Subcutaneous abdominal adipose tissue (tissue), 5 donors: Measurements from ENCODE around the gene BOLA2B.

Experiments
- H3K27ac ChIP-seq: one replicate; pipeline ENCODE4 v1.7.0; 2013; ENCODE audit warnings: low read depth, mild to moderate bottlenecking, inconsistent platforms, low read length, moderate library complexity
- H3K27me3 ChIP-seq, 5 donors: one replicate each; pipeline ENCODE4 v1.7.0; 2013; ENCODE audit warnings: low read length in 5 of 5, inconsistent platforms in 1 of 5; ENCODE audit not compliant: control insufficient read depth in 5 of 5, insufficient read depth in 4 of 5
- H3K36me3 ChIP-seq, 5 donors: one replicate each; pipeline ENCODE4 v1.7.0; 2013; ENCODE audit warnings: low read length in 5 of 5; ENCODE audit not compliant: control insufficient read depth in 5 of 5, insufficient read depth in 5 of 5
- H3K4me1 ChIP-seq, 5 donors: one replicate each; pipeline ENCODE4 v1.7.0; 2013; ENCODE audit warnings: low read length in 5 of 5, mild to moderate bottlenecking in 3 of 5, moderate library complexity in 1 of 5; ENCODE audit not compliant: control insufficient read depth in 5 of 5, insufficient read depth in 5 of 5
- H3K4me3 ChIP-seq, 5 donors: one replicate each; pipeline ENCODE4 v1.7.0; 2013; ENCODE audit warnings: low read length in 5 of 5, low read depth in 1 of 5
- H3K9ac ChIP-seq, 5 donors: one replicate each; pipeline ENCODE4 v1.7.0; 2013; ENCODE audit warnings: low read length in 5 of 5, mild to moderate bottlenecking in 4 of 5, moderate library complexity in 3 of 5
- H3K9me3 ChIP-seq, 5 donors: one replicate each; pipeline ENCODE4 v1.7.0; 2013; ENCODE audit warnings: low read length in 5 of 5; ENCODE audit not compliant: control insufficient read depth in 5 of 5
- donor health status: healthy.
- donor health status: healthy.
- donor health status: healthy.
- donor health status: healthy.
- donor health status: healthy.

BOLA2B gene

DNA sequence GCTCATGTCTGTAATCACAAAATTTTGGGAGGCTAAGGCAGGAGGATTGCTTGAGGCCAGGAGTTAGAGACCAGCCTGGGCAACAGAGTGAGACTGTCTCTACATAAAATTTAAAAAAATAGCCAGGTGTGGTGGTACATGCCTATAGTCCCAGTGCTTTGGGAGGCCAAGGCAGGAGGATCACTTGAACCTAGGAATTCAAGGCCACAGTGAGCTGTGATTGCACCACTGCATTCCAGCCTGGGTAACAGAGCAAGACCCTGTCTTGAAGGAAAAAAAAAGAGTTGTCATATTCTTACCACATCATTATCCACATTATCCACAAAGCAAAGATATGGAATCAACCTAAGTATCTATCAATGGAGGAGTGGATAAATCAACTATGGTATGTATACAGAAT lies 49.4 kb downstream of the BOLA2B start:
- H3K27me3 ChIP-seq, result no peaks in the 10 kb centered on the region

DNA sequence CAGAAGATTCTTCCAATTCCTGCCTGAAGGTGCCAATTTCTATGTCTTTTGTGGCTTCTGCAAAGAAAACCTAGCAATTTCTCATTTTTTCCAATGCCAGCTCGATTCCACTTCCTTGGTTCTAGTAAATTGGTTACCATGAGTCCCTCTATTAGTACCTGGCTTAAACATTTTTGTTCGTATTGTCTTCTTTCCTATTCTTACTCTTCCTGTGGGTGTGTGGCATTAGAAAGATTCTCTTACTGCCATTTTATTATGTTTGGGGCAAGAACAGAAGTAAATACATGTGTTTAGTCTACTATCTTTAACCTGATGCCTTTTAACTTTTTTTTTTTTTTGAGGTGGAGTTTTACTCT lies 50.1 kb downstream of the BOLA2B start:
- Histone ChIP-seq H3K4me3 (no peak overlapping the region), H3K27ac (no peak overlapping the region), H3K9ac (no peak overlapping the region), H3K36me3 (no peaks in the 10 kb centered on the region), H3K9me3 (no peaks in the 10 kb centered on the region), H3K27me3 (no peaks in the 10 kb centered on the region), H3K4me1 (peaks cover 0 to 6% (median 0%) of the 10 kb centered on the region in 5 donors)

More for the DNA sequence above, 49.4 kb downstream of the BOLA2B start:
- H3K36me3 ChIP-seq, result no peaks in the 10 kb centered on the region
- peaks cover 0 to 3% (median 0%) of the 10 kb centered on the region in 5 donors for H3K9me3 ChIP-seq
- H3K27ac ChIP-seq, result no peak overlapping the region
- peaks cover 0 to 6% (median 0%) of the 10 kb centered on the region in 5 donors for H3K4me1 ChIP-seq
- no peak overlapping the region for H3K4me3 ChIP-seq
- H3K9ac ChIP-seq, result no peak overlapping the region
